HG03139 (cell line): ENCODE results near the gene ETV6.

Experiments
- ATAC-seq: cut with Tn5 transposase; IDR thresholded peaks from one replicate; pipeline ENCODE4 v1.9.1; 2021; ENCODE audit not compliant: unreplicated experiment

ETV6 gene

GRCh38 chr12:11823043-11823442 is 173.6 kb downstream of the ETV6 start:
- no peak for ATAC-seq

DNA sequence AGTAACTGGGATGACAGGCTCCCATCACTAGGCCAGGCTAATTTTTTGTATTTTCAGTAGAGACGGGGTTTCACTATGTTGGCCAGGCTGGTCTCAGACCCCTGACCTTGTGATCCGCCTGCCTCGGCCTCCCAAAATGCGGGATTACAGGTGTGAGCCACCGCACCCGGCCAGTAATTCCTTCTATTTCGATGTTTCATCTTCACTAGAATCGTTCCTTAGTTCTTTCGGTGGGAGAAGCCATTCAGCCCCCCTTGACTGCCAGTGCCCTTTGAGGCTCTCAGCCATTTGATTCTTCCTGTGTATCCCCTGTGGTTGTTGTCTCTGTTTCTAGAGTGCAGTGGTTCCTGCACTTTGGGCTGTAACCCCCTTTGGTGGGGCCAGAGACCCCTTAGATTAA is 174.1 kb downstream of the ETV6 start:
- no peak for ATAC-seq

DNA sequence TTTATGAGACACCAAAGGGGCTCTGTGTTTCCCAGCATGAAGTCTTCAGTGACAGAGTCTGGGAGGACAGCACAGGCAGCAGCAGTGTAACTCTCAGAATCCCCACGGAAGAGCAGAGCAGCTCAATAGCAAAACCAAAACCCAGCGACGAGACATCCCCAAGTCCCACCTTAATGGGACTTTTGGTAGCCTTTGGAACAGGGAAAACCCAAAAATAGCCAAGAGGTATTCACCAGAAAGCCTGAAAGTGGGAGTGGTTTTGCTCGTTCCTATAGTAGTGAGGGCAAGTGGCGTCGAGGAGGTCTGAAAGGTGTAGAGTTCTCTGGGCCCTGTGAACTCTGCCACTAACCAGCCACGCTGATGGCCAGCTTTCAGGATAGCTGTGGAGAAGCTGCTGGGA is 174.6 kb downstream of the ETV6 start:
- ATAC-seq = no peak

- no peak for ATAC-seq
These were observed 175.3 kb downstream of the ETV6 start for GRCh38 chr12:11824736-11825135.

DNA sequence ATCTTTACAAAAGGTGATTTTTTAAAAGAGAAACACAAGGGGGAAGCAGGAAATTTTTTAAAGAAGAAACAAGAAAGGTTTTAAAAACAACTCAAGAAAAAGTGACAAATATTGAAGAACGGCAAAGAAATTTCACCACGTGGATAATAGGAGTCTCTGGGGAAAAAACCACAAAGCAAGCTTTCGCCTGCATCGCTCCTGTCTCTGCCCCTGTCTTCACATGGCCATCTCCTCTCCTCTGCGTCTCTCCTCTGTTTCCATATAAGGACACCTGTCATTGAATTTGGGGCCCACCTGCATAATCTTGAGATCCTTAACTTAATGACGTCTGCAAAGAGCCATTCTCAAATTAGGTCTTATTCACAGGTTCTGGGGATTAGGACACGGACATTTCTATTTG is 175.8 kb downstream of the ETV6 start:
- ATAC-seq = no peak

- no peak for ATAC-seq
These were observed 177.1 kb downstream of the ETV6 start for GRCh38 chr12:11826574-11826973.

- ATAC-seq = no peak
These were observed 177.9 kb downstream of the ETV6 start for GRCh38 chr12:11827091-11828061.

DNA sequence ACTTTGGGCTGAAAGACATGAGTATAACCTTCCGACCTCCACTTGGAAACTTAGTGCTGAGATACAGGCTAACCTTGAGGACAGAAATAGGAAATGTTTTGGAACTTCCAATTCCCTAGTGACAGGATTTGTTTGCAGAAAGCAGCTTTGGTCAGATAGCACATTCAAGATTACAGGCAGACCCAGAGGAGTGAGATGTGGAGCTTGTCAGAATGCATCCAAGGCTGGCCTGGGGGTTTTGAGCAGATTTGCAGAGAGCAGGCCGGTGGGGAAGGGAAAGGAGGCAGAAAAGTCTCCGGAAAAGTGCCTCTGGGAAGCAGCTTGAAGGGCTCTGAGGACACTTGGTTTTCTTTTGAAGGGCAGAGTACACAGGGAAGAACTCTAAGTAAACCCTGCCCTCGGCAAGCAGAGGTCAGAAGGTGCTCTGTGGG is 180.3 kb downstream of the ETV6 start:
- no peak for ATAC-seq

- no peak for ATAC-seq
These were observed 180.9 kb downstream of the ETV6 start for GRCh38 chr12:11830307-11830801.

DNA sequence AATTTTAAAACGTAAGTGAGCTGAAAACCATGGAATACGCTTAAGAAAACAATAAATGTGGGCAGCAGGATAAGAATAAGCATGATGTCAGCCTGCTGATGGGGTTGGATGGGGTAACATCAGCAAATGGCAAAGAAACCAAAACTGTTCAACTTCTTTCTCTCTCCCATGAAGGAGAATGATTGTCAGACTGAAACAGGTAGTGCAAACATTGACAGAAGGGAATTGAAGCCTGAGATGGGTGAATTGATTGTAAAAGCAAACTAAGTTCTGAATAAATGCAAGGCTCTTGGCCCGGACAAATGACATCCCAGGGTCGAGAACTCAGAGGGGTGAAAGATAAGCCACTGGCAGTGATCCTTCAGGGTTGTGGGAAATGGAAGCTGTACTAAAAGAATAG is 182.6 kb downstream of the ETV6 start:
- ATAC-seq = no peak

DNA sequence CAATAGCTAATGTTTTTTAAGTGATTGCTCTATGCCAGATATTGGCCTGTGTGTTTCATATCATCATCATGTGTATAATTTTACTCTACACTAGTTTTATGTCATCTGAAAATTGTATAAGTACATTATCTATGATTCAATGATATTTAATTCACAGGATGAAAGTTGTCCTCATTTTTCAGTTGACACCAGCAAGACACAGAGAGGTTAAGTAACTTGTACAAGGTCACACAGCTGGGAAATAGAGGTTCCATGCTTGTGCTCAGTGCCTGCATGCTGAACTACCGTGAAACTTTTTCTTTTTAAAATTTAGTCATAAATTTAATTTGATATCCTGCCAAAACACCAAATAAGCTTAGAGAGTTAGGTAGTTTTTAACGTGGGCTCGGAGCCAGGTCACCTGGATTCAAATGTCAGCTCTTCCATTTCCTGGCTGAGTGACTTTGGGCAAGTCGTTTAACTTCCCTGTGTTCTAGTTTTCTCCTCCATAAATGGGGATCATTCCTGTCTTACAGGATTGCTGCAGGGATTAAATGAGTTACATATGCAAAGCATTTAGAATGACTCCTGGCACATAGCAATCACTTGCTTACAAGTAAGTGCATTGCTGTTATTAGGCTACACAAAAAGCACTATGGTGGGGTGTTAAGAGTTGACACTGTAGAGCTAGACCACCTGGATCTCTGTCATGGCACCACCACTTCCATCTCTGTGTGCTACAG is 183.9 kb downstream of the ETV6 start:
- no peak for ATAC-seq

DNA sequence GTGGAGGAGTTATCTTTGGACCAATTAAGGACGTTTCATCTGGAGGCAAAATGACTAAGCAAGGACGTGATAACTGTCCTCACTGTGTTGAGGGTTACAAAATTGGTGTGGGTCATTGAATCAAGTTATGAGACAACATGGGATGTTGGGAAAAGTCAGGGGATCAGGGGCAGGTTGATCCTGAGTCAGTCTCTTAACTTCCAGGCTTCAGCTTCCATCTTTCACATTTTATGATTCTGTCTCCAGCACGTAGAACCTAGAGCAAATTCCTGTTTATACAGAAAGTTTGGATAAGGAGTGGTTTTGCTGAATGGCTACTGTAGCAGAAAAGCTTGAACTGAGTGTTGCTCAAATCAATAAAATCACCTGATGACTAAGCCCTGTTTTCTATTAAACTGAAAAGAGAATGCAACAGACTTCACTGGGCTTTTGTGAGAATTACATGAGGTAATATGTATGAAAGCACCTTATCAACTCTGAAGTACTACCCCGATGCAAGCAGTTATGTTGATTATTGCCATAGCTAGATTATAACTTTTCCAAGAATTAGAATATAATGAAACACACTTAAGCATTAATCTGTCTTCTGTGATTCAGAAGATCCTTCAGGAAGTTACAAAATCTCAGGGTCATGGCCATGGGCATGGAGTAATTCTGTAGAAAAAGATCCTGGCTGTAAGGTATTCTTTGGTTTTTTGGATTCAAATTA is 184.8 kb downstream of the ETV6 start:
- no peak for ATAC-seq

- no peak for ATAC-seq
These were observed 185.5 kb downstream of the ETV6 start for GRCh38 chr12:11834931-11835330.

GRCh38 chr12:11836282-11837151 is 187.0 kb downstream of the ETV6 start:
- peak; percentile 83 for ATAC-seq

DNA sequence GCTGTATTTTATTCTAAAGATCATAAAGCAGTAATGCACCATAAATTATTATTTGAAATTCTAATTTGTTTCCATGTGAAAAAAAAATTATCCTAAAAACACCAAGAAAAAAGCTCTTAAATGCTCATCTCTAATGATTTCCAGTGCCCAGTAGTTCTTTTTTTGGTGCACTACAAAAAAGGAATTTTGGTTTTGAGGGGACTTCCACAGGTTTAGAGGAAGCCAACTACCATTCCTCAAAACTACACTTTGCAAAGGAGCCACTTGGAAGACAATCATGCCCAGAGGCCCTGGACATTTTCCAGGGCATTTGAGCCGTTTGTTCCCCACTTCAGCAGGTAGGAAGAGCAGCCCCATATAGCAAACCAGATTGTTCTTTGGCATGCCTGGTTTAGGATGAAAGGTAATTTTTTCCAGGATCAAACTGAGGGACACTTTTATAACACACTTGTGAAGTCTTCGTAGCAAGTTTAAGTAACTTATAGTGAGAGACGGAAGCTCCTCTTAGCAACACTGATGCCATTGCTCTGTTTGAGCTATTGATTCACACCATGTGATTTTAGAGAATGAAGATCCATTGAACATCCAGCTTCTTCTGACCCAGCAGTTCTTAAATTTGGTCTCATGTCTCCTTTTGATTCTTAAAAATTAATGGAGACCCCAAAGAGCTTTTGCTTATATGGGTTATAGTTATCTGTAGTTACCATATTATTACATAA is 187.9 kb downstream of the ETV6 start:
- no peak for ATAC-seq

- ATAC-seq = no peak
These were observed 188.9 kb downstream of the ETV6 start for GRCh38 chr12:11838403-11838802.

GRCh38 chr12:11839091-11839641 is 189.7 kb downstream of the ETV6 start:
- ATAC-seq = no peak

GRCh38 chr12:11840366-11840765 is 190.9 kb downstream of the ETV6 start:
- ATAC-seq = no peak

DNA sequence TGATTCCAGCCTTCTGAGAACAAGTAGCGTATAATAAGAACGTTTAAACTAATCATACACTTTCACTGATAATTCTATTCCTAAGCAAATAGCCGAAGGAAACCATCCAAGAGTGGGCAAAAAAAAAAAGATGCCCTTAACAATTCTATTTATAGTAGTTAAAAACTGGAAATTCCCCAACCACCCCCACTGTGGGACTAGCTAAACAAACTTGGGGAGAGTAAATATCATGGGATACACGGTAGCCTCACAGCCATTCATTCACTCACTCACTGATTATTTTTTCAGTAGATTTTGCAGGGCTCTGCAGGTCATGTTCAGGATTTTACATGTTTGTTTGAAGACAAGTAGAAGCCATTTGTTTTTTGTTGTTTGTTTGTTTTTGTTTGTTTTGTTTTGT is 197.0 kb downstream of the ETV6 start:
- no peak for ATAC-seq
